G401 (cell line): ENCODE results near the gene JMY. TPM values are rescaled to one million over a fixed set of nuclear protein-coding genes. Genes with fewer than 3 reads are reported as not detected.

Source experiments
- DNase-seq: peaks from one replicate; pipeline ENCODE4 v3.0.0-alpha.2; 2015; ENCODE audit warnings: low spot score
- in situ Hi-C: cut with HindIII; loops from 2 replicates; pipeline ENCODE4 v1.10.0; 2016; ENCODE audit warnings: low sequenced_read_pairs, mixed read lengths
- total RNA-seq: library from RNA; depleted of rRNA; stranded (reverse); fragments of >200 nt; shearing (Covaris generic); gene quantifications from 2 replicates; pipeline ENCODE4 v1.2.3, GENCODE V29; 2014

The JMY gene
- total RNA-seq, 1 experiment from 2014 or later, result 7.2 TPM

- in situ Hi-C loops, result no loop called here
- no peak for DNase-seq
Observed at GRCh38 chr5:79284846-79285245, 48.9 kb downstream of the JMY start.

- in situ Hi-C loops, result no loop called here
- DNase-seq, result no peak
Observed at GRCh38 chr5:79285285-79285684, 49.4 kb downstream of the JMY start.

GRCh38 chr5:79285833-79286232 lies 49.9 kb downstream of the JMY start:
- DNase-seq, result no peak
- in situ Hi-C loops, result no loop called here

GRCh38 chr5:79287380-79287779 lies 51.4 kb downstream of the JMY start:
- in situ Hi-C loops, result no loop called here
- no peak for DNase-seq

GRCh38 chr5:79287907-79288306 lies 52.0 kb downstream of the JMY start:
- in situ Hi-C loops, result no loop called here
- DNase-seq, result no peak

- DNase-seq, result no peak
- in situ Hi-C loops, result no loop called here
Observed at GRCh38 chr5:79295029-79295428, 59.1 kb downstream of the JMY start.

GRCh38 chr5:79297661-79298060 lies 61.7 kb downstream of the JMY start:
- DNase-seq, result no peak
- in situ Hi-C loops, result no loop called here

- in situ Hi-C loops, result no loop called here
- DNase-seq, result no peak
Observed at GRCh38 chr5:79301046-79301712, 65.2 kb downstream of the JMY start.

- in situ Hi-C loops, result no loop called here
- DNase-seq, result no peak
Observed at GRCh38 chr5:79302454-79302853, 66.5 kb downstream of the JMY start.

- DNase-seq, result no peak
- in situ Hi-C loops, result no loop called here
Observed at GRCh38 chr5:79305706-79306105, 69.8 kb downstream of the JMY start.

GRCh38 chr5:79318935-79319614 lies 83.1 kb downstream of the JMY start:
- DNase-seq, result no peak

GRCh38 chr5:79329453-79329852 lies 93.5 kb downstream of the JMY start:
- no peak for DNase-seq
- in situ Hi-C loops, result no loop called here

More at GRCh38 chr5:79318935-79319614, 83.1 kb downstream of the JMY start:
- in situ Hi-C loops, result no loop called here

GRCh38 chr5:79330071-79330470 lies 94.1 kb downstream of the JMY start:
- in situ Hi-C loops, result no loop called here
- DNase-seq, result no peak

- in situ Hi-C loops, result no loop called here
- no peak for DNase-seq
Observed at GRCh38 chr5:79333852-79334557, 98.1 kb downstream of the JMY start.

- in situ Hi-C loops, result no loop called here
- DNase-seq, result no peak
Observed at GRCh38 chr5:79346420-79346824, 110.5 kb downstream of the JMY start.

- no peak for DNase-seq
- in situ Hi-C loops, result no loop called here
Observed at GRCh38 chr5:79349047-79349446, 113.1 kb downstream of the JMY start.

GRCh38 chr5:79349881-79350280 lies 114.0 kb downstream of the JMY start:
- in situ Hi-C loops, result no loop called here
- no peak for DNase-seq

GRCh38 chr5:79357398-79357797 lies 121.5 kb downstream of the JMY start:
- in situ Hi-C loops, result no loop called here
- no peak for DNase-seq
